H1 (cell line): ENCODE measurements around the gene LRRC18. TPM values are rescaled to one million over a fixed set of nuclear protein-coding genes. Genes with fewer than 3 reads are reported as not detected.

Experiments
- CTCF ChIA-PET: fragments of 300-600 bp; sonication (Branson Sonifier 250); formaldehyde crosslinking; loops from one replicate; lab custom pipeline; 2021; ENCODE audit not compliant: partially characterized antibody; lab: Charles Lee
- POLR2A ChIA-PET: fragments of 300-600 bp; sonication (Branson Sonifier 250); formaldehyde crosslinking; loops from one replicate; lab custom pipeline; 2021; ENCODE audit warnings: inconsistent platforms; ENCODE audit not compliant: partially characterized antibody; lab: Charles Lee
- DNase-seq, 2 experiments: peaks; one replicate each; pipeline versions ENCODE4 v3.0.0 to v3.0.0-alpha.2; 2010 to 2022; ENCODE audit warnings: low spot score in 2 of 2, low read depth in 1 of 2, mixed read lengths in 1 of 2
- FAIRE-seq: peaks from 2 replicates; lab custom pipeline; 2011; peaks lifted over from hg19 to GRCh38; lab: Jason Lieb, UNC
- H2AFZ ChIP-seq: 2 replicates; pipeline ENCODE4 v1.8.1; 2012; ENCODE audit warnings: low read length, inconsistent platforms
- H2AK5ac ChIP-seq: 2 replicates; pipeline ENCODE4 v1.6.1; 2013; ENCODE audit warnings: low read depth, low read length
- H2BK120ac ChIP-seq: replicated peaks from 2 replicates; pipeline ENCODE3; 2013; ENCODE audit warnings: low read depth, low read length, inconsistent platforms
- H2BK12ac ChIP-seq: 2 replicates; pipeline ENCODE4 v1.6.1; 2013; ENCODE audit warnings: low read depth, low read length
- H2BK15ac ChIP-seq: 2 replicates; pipeline ENCODE4 v1.6.1; 2013; ENCODE audit warnings: low read length
- H2BK20ac ChIP-seq: 2 replicates; pipeline ENCODE4 v1.6.1; 2013; ENCODE audit warnings: low read length
- H2BK5ac ChIP-seq: 2 replicates; pipeline ENCODE4 v1.6.1; 2013; ENCODE audit warnings: low read depth, low read length
- H3K14ac ChIP-seq: 2 replicates; pipeline ENCODE4 v1.6.1; 2013; ENCODE audit warnings: inconsistent platforms; ENCODE audit not compliant: insufficient read length
- H3K18ac ChIP-seq: 2 replicates; pipeline ENCODE4 v1.6.1; 2013; ENCODE audit warnings: low read length; ENCODE audit errors: extremely low read depth
- H3K23ac ChIP-seq: 2 replicates; pipeline ENCODE4 v1.6.1; 2013; ENCODE audit warnings: inconsistent platforms; ENCODE audit not compliant: insufficient read length
- H3K23me2 ChIP-seq: 2 replicates; pipeline ENCODE4 v1.6.1; 2013; ENCODE audit warnings: low read depth, low read length
- H3K27ac ChIP-seq: 2 replicates; pipeline ENCODE4 v1.6.1; 2011; ENCODE audit warnings: low read depth, low read length, inconsistent platforms
- H3K27me3 ChIP-seq, 4 experiments: replicated peaks in 1 of 4; 1 replicate in 1 of 4; 2 replicates in 3 of 4; pipeline versions ENCODE4 v1.6.1 to v1.8.1; 2011 to 2013; ENCODE audit warnings: low read length in 3 of 4, mild to moderate bottlenecking in 3 of 4, inconsistent platforms in 2 of 4, mixed read lengths in 2 of 4, moderate library complexity in 1 of 4; ENCODE audit not compliant: control insufficient read depth in 3 of 4, insufficient read depth in 3 of 4; ENCODE audit errors: extremely low read depth in 1 of 4
- H3K36me3 ChIP-seq, 4 experiments: 2 replicates each; pipeline versions ENCODE4 v1.6.1 to v1.8.1; 2011 to 2013; ENCODE audit warnings: mild to moderate bottlenecking in 4 of 4, low read length in 3 of 4, moderate library complexity in 2 of 4, control low read depth in 1 of 4, inconsistent platforms in 1 of 4; ENCODE audit not compliant: insufficient read depth in 4 of 4, control insufficient read depth in 2 of 4
- H3K4ac ChIP-seq: replicated peaks from 2 replicates; pipeline ENCODE3; 2013; ENCODE audit warnings: low read length, low read depth, mixed read lengths, inconsistent platforms; ENCODE audit not compliant: insufficient read length
- H3K4me1 ChIP-seq, 4 experiments: replicated peaks in 1 of 4; 1 replicate in 1 of 4; 2 replicates in 3 of 4; pipeline versions ENCODE4 v1.6.1 to v1.8.1; 2011 to 2013; ENCODE audit warnings: low read length in 3 of 4, inconsistent platforms in 2 of 4, mixed read lengths in 1 of 4; ENCODE audit not compliant: insufficient read depth in 4 of 4, control insufficient read depth in 3 of 4
- H3K4me2 ChIP-seq, 2 experiments: 2 replicates each; pipeline versions ENCODE4 v1.6.1 to v1.8.1; 2011 to 2013; ENCODE audit warnings: low read depth in 2 of 2, low read length in 2 of 2, control low read depth in 1 of 2, inconsistent platforms in 1 of 2, mild to moderate bottlenecking in 1 of 2; ENCODE audit not compliant: insufficient read depth in 1 of 2
- H3K4me3 ChIP-seq, 4 experiments: fragments of 200-600, 300-600 bp in 1 of 4; sonication (generic), shearing (Covaris generic), sonication (Bioruptor Twin) in 1 of 4; 2 replicates each; pipeline versions ENCODE4 v1.5.1 to v1.8.1; 2011 to 2016; ENCODE audit warnings: low read length in 4 of 4, low read depth in 3 of 4, control low read depth in 2 of 4, inconsistent platforms in 2 of 4, mild to moderate bottlenecking in 2 of 4, mixed read lengths in 1 of 4, moderate library complexity in 1 of 4; ENCODE audit not compliant: insufficient read depth in 2 of 4; ENCODE audit errors: extremely low read depth in 1 of 4
- H3K56ac ChIP-seq: replicated peaks from 2 replicates; pipeline ENCODE3; 2013; ENCODE audit warnings: low read depth, mild to moderate bottlenecking, mixed read lengths, low read length, inconsistent platforms; ENCODE audit not compliant: insufficient read length
- H3K79me1 ChIP-seq: 2 replicates; pipeline ENCODE4 v1.6.1; 2013; ENCODE audit warnings: low read depth, low read length, control low read depth
- H3K79me2 ChIP-seq, 2 experiments: 2 replicates each; pipeline versions ENCODE4 v1.6.1 to v1.8.1; 2012 to 2013; ENCODE audit warnings: low read length in 2 of 2, mild to moderate bottlenecking in 2 of 2, inconsistent platforms in 1 of 2; ENCODE audit not compliant: insufficient read depth in 2 of 2, control insufficient read depth in 1 of 2
- H3K9ac ChIP-seq, 4 experiments: replicated peaks in 1 of 4; 1 replicate in 1 of 4; 2 replicates in 3 of 4; pipeline versions ENCODE4 v1.6.1 to v1.8.1; 2011 to 2013; ENCODE audit warnings: low read depth in 3 of 4, low read length in 3 of 4, control low read depth in 2 of 4, mild to moderate bottlenecking in 2 of 4, moderate library complexity in 2 of 4, inconsistent platforms in 1 of 4; ENCODE audit errors: extremely low read depth in 1 of 4
- H3K9me3 ChIP-seq, 2 experiments: 2 replicates each; pipeline versions ENCODE4 v1.6.1 to v1.8.1; 2012 to 2013; ENCODE audit warnings: mild to moderate bottlenecking in 2 of 2, moderate library complexity in 2 of 2, control low read depth in 1 of 2, inconsistent platforms in 1 of 2, low read depth in 1 of 2, low read length in 1 of 2, mixed read lengths in 1 of 2; ENCODE audit not compliant: insufficient read depth in 2 of 2
- H4K20me1 ChIP-seq, 2 experiments: replicated peaks in 1 of 2; 2 replicates each; pipeline versions ENCODE3 to v1.8.1; 2011 to 2013; ENCODE audit warnings: inconsistent platforms in 2 of 2, low read length in 2 of 2, mild to moderate bottlenecking in 1 of 2; ENCODE audit not compliant: insufficient read depth in 2 of 2, control insufficient read depth in 1 of 2
- H4K5ac ChIP-seq: 2 replicates; pipeline ENCODE4 v1.6.1; 2013; ENCODE audit warnings: low read length, low read depth, mixed read lengths, inconsistent platforms; ENCODE audit not compliant: insufficient read length
- H4K8ac ChIP-seq: 2 replicates; pipeline ENCODE4 v1.8.0; 2013; ENCODE audit warnings: mild to moderate bottlenecking, moderate library complexity, low read length, inconsistent platforms; ENCODE audit not compliant: insufficient read depth; ENCODE audit errors: extremely low read depth
- H4K91ac ChIP-seq: replicated peaks from 2 replicates; pipeline ENCODE3; 2013; ENCODE audit warnings: low read length, mixed read lengths, inconsistent platforms; ENCODE audit not compliant: insufficient read length
- ASH2L ChIP-seq: fragments of 200-600, 300-600 bp; sonication (generic); IDR thresholded peaks from one replicate; pipeline ENCODE4 v1.7.1; 2017; ENCODE audit warnings: low read length
- BCL11A ChIP-seq, 2 experiments: IDR thresholded peaks; one replicate each; pipeline ENCODE4 v1.6.1; 2011; ENCODE audit warnings: low read depth in 2 of 2, low read length in 2 of 2, mild to moderate bottlenecking in 2 of 2
- CREB1 ChIP-seq: IDR thresholded peaks from 2 replicates; pipeline ENCODE4 v1.6.1; 2012; ENCODE audit warnings: inconsistent platforms
- EZH2 ChIP-seq: fragments of 200-600 bp; sonication (generic); IDR thresholded peaks from 2 replicates; pipeline ENCODE4 v1.7.1; 2012; ENCODE audit warnings: low read depth, mild to moderate bottlenecking, moderate library complexity, low read length, inconsistent platforms; ENCODE audit not compliant: severe bottlenecking
- FOSL1 ChIP-seq: IDR thresholded peaks from 2 replicates; pipeline ENCODE4 v1.6.1; 2011; ENCODE audit warnings: mild to moderate bottlenecking, low read depth, low read length, moderate library complexity; ENCODE audit not compliant: insufficient read depth
- GABPA ChIP-seq: IDR thresholded peaks from 2 replicates; pipeline ENCODE4 v1.6.1; 2011; ENCODE audit warnings: mild to moderate bottlenecking, low read length, moderate library complexity, borderline replicate concordance; ENCODE audit not compliant: insufficient read depth
- GTF2F1 ChIP-seq: IDR thresholded peaks from 2 replicates; pipeline ENCODE4 v1.6.1; 2012; ENCODE audit warnings: low read depth, low read length, improper control_type of control experiment, borderline replicate concordance
- NRF1 ChIP-seq: IDR thresholded peaks from 2 replicates; pipeline ENCODE4 v1.6.1; 2011; ENCODE audit warnings: mild to moderate bottlenecking, low read depth, low read length, improper control_type of control experiment
- POLR2AphosphoS5 ChIP-seq: IDR thresholded peaks from 2 replicates; pipeline ENCODE4 v1.6.1; 2011; ENCODE audit warnings: low read depth, low read length
- RNF2 ChIP-seq: fragments of 200-900, 300-1000 bp; sonication (generic); IDR thresholded peaks from 2 replicates; pipeline ENCODE4 v1.7.1; 2016; ENCODE audit warnings: borderline replicate concordance, low read depth, mild to moderate bottlenecking, antibody characterized with exemption, low read length; ENCODE audit not compliant: poor library complexity, severe bottlenecking; ENCODE audit errors: missing control alignments
- SIX5 ChIP-seq: IDR thresholded peaks from 2 replicates; pipeline ENCODE4 v1.6.1; 2011; ENCODE audit warnings: mild to moderate bottlenecking, low read depth, low read length
- SRF ChIP-seq: IDR thresholded peaks from 2 replicates; pipeline ENCODE4 v1.6.1; 2011; ENCODE audit warnings: mild to moderate bottlenecking, low read depth, low read length, moderate library complexity
- WGBS, 2 experiments: shearing (Covaris generic) in 1 of 2; methylation state at CpG; one replicate each; pipeline versions ENCODE4 v1.1.6 to v1.1.7; 2013 to 2015; ENCODE audit warnings: low lambda C conversion rate in 2 of 2, mixed read lengths in 2 of 2, inconsistent platforms in 1 of 2, low coverage in 1 of 2, missing lambda C conversion rate in 1 of 2; ENCODE audit not compliant: insufficient replicate concordance in 2 of 2, insufficient coverage in 1 of 2, insufficient read length in 1 of 2; ENCODE audit errors: extremely low coverage in 1 of 2, missing lambda C conversion rate in 1 of 2; 5-methylcytosine and 5-hydroxymethylcytosine counted together
- polyA plus RNA-seq, 7 experiments: library from polyadenylated mRNA; depleted of rRNA in 3 of 7; stranded (reverse) in 5 of 7; unstranded in 2 of 7; fragments of >200 nt in 5 of 7; fragments of 200-250 nt in 2 of 7; gene quantifications; 1 replicate in 5 of 7; 2 replicates in 1 of 7; 4 replicates in 1 of 7; pipeline versions ENCODE4 v1.2.1 to v1.2.3, GENCODE V29; 2011 to 2013; ENCODE audit warnings: missing spikeins in 2 of 7, mixed read lengths in 2 of 7
- total RNA-seq: library from RNA; stranded (reverse); fragmentation: NEBNext Ultra II Directional; extraction: Animal tissue kit (Norgen Biotek cat#: 25700); gene quantifications from 2 replicates; pipeline ENCODE4 v1.2.1, GENCODE V29; 2021

The LRRC18 gene
- total and polyA plus RNA-seq, 2 of the 8 experiments (the other 6 are each of a cell fraction or from before 2014, with no cell fraction given): not detected

GRCh38 chr10:48880016-48880705 lies 59.5 kb downstream of the LRRC18 start:
- no peaks in the 10 kb centered on the region for H3K23me2 ChIP-seq
- no peak overlapping the region for H3K23ac ChIP-seq
- WGBS, 2 experiments: 69% methylated on average over 11 of the region's 11 CpGs; no CpG with 5 or more reads in 1 of the 2 experiments
- no peak for DNase-seq
- H3K79me2 ChIP-seq: no peaks in the 10 kb centered on the region
- no peak overlapping the region for H2BK5ac ChIP-seq
- no peak overlapping the region for H3K14ac ChIP-seq
- H3K79me1 ChIP-seq: no peaks in the 10 kb centered on the region
- ChIA-PET POLR2A (no interaction called here), CTCF (interaction anchor here (0.9 to 1.8 kb wide), 5 partner anchors 9 to 265 kb away, joined by 3 to 5 read pairs (median 3); no protein-coding TSS in a partner anchor)
- no peaks in the 10 kb centered on the region for H4K20me1 ChIP-seq
- 0 out of 2 replicates have a peak overlapping the region, but pooled peaks have one; percentile 2 for H2AFZ ChIP-seq
- no peak overlapping the region for H4K8ac ChIP-seq
- H3K18ac ChIP-seq: no peak overlapping the region
- no peak overlapping the region for H3K56ac ChIP-seq
- no peaks in the 10 kb centered on the region for H3K36me3 ChIP-seq
- no peak overlapping the region for H3K4me3 ChIP-seq
- no peak for FAIRE-seq
- H2AK5ac ChIP-seq: no peak overlapping the region
- no peak overlapping the region for H3K4me2 ChIP-seq
- no peak overlapping the region for H4K5ac ChIP-seq
- TF ChIP-seq ASH2L (no peak), BCL11A (IDR thresholded peaks at IDR 0.05; ENCODE audit: low read depth in 2 of 2, low read length in 2 of 2) (no peak), EZH2 (no peak), SIX5 (no peak), RNF2 (no peak), NRF1 (no peak), GABPA (no peak), GTF2F1 (no peak), POLR2AphosphoS5 (no peak), FOSL1 (no peak), SRF (no peak), CREB1 (no peak)
- no peak overlapping the region for H3K4ac ChIP-seq
- H2BK120ac ChIP-seq: no peak overlapping the region
- H4K91ac ChIP-seq: no peak overlapping the region
- no peak overlapping the region for H2BK20ac ChIP-seq
- no peak overlapping the region for H2BK12ac ChIP-seq
- peaks cover 0 to 2% (median 0%) of the 10 kb centered on the region in 4 experiments; a peak in 1 of 7 replicates for H3K4me1 ChIP-seq
- H3K27me3 ChIP-seq: no peaks in the 10 kb centered on the region
- no peak overlapping the region for H3K9ac ChIP-seq
- no peak overlapping the region for H3K27ac ChIP-seq
- H2BK15ac ChIP-seq: no peak overlapping the region
- H3K9me3 ChIP-seq: no peaks in the 10 kb centered on the region
